WTC11 (cell line): Measurements from ENCODE around the gene SYCE3. TPM values are rescaled to one million over a fixed set of nuclear protein-coding genes. Genes with fewer than 3 reads are reported as not detected.

ENCODE experiments used
- ATAC-seq: fragments of 200-7000 bp; cut with Tn5 transposase; 2 replicates; pipeline ENCODE4 v1.10.0; 2021; ENCODE audit warnings: mild to moderate bottlenecking, moderate library complexity
- CTCF ChIA-PET: fragments of 300-600 bp; sonication (Branson Sonifier 250); formaldehyde crosslinking; loops from one replicate; lab custom pipeline; 2021; ENCODE audit warnings: antibody characterized with exemption; lab: Charles Lee
- POLR2A ChIA-PET: fragments of 350-600 bp; sonication (Branson Sonifier 250); formaldehyde crosslinking; loops from one replicate; lab custom pipeline; 2021; ENCODE audit warnings: antibody characterized with exemption; lab: Charles Lee
- DNase-seq: peaks from one replicate; pipeline ENCODE4 v3.0.0; 2021; ENCODE audit warnings: low spot score
- H3K27ac Mint-ChIP-seq: 2 replicates; pipeline ENCODE4 v1.8.0; 2021; ENCODE audit warnings: mixed read lengths
- H3K27me3 Mint-ChIP-seq: 2 replicates; pipeline ENCODE4 v1.8.0; 2021; ENCODE audit warnings: low read depth, mild to moderate bottlenecking, moderate library complexity, mixed read lengths
- H3K36me3 Mint-ChIP-seq: 2 replicates; pipeline ENCODE4 v1.8.0; 2021; ENCODE audit warnings: mixed read lengths
- H3K4me1 Mint-ChIP-seq: 2 replicates; pipeline ENCODE4 v1.8.0; 2022; ENCODE audit warnings: mixed read lengths
- H3K4me3 Mint-ChIP-seq: 2 replicates; pipeline ENCODE4 v1.8.0; 2021; ENCODE audit warnings: mild to moderate bottlenecking, moderate library complexity, mixed read lengths
- H3K9me3 Mint-ChIP-seq: 2 replicates; pipeline ENCODE4 v1.8.0; 2021; ENCODE audit warnings: mixed read lengths
- FOXJ3 ChIP-seq: sonication (generic); formaldehyde crosslinking; IDR thresholded peaks from 2 replicates; pipeline ENCODE4 v1.9.0; 2021; ENCODE audit warnings: missing genetic modification reagents, mild to moderate bottlenecking, borderline replicate concordance
- FOXP1 ChIP-seq: sonication (generic); formaldehyde crosslinking; IDR thresholded peaks from 2 replicates; pipeline ENCODE4 v1.8.0; 2022; ENCODE audit warnings: missing genetic modification reagents, mild to moderate bottlenecking, moderate library complexity, borderline replicate concordance
- HMGA2 ChIP-seq: fragments of 250-450 bp; sonication (Bioruptor Pico); IDR thresholded peaks from 2 replicates; pipeline ENCODE4 v1.4.0; 2021; ENCODE audit warnings: mild to moderate bottlenecking, moderate library complexity
- JUN ChIP-seq: sonication (generic); formaldehyde crosslinking; IDR thresholded peaks from 2 replicates; pipeline ENCODE4 v1.8.0; 2023; ENCODE audit warnings: mild to moderate bottlenecking, missing genetic modification reagents
- NFATC4 ChIP-seq: fragments of 250-450 bp; sonication (Bioruptor Pico); IDR thresholded peaks from 2 replicates; pipeline ENCODE4 v1.9.0; 2021; ENCODE audit warnings: mild to moderate bottlenecking
- NFE2L1 ChIP-seq: sonication (generic); formaldehyde crosslinking; IDR thresholded peaks from 2 replicates; pipeline ENCODE4 v1.8.1; 2023; ENCODE audit warnings: missing genetic modification reagents
- NR1H2 ChIP-seq: sonication (generic); formaldehyde crosslinking; IDR thresholded peaks from 2 replicates; pipeline ENCODE4 v1.9.0; 2021; ENCODE audit warnings: mild to moderate bottlenecking, moderate library complexity, missing genetic modification reagents
- NR3C1 ChIP-seq: sonication (generic); formaldehyde crosslinking; conservative IDR thresholded peaks from 2 replicates; pipeline ENCODE4 v1.8.1; 2023; ENCODE audit warnings: low read depth, mild to moderate bottlenecking, missing genetic modification reagents
- PRRX2 ChIP-seq: fragments of 250-450 bp; sonication (Bioruptor Pico); IDR thresholded peaks from 2 replicates; pipeline ENCODE4 v1.8.0; 2021; ENCODE audit warnings: mild to moderate bottlenecking
- SMAD4 ChIP-seq: sonication (generic); formaldehyde crosslinking; IDR thresholded peaks from 2 replicates; pipeline ENCODE4 v1.8.0; 2022; ENCODE audit warnings: mild to moderate bottlenecking, missing genetic modification reagents
- ZBTB21 ChIP-seq: sonication (generic); formaldehyde crosslinking; IDR thresholded peaks from 2 replicates; pipeline ENCODE4 v1.8.1; 2023; ENCODE audit warnings: mild to moderate bottlenecking, missing genetic modification reagents, borderline replicate concordance
- ZNF219 ChIP-seq: sonication (generic); formaldehyde crosslinking; IDR thresholded peaks from 2 replicates; pipeline ENCODE4 v1.8.0; 2023; ENCODE audit warnings: missing genetic modification reagents, mild to moderate bottlenecking, borderline replicate concordance
- ZNF425 ChIP-seq: fragments of 250-450 bp; sonication (Bioruptor Pico); conservative IDR thresholded peaks from 2 replicates; pipeline ENCODE4 v1.9.0; 2021; ENCODE audit warnings: mild to moderate bottlenecking
- total RNA-seq: library from RNA; stranded (reverse); gene quantifications from 3 replicates; pipeline ENCODE4 v1.2.3, GENCODE V29; 2021
- TF ChIP-seq, protein P1 (sequence below): sonication (generic); formaldehyde crosslinking; IDR thresholded peaks from 2 replicates; pipeline ENCODE4 v1.8.1; 2023; ENCODE audit warnings: mild to moderate bottlenecking, missing genetic modification reagents, borderline replicate concordance
- TF ChIP-seq, protein P2 (sequence below): sonication (generic); formaldehyde crosslinking; IDR thresholded peaks from 2 replicates; pipeline ENCODE4 v1.8.1; 2023; ENCODE audit warnings: mild to moderate bottlenecking, moderate library complexity, missing genetic modification reagents
- TF ChIP-seq, protein P3 (sequence below): sonication (generic); formaldehyde crosslinking; IDR thresholded peaks from 2 replicates; pipeline ENCODE4 v1.8.0; 2023; ENCODE audit warnings: missing genetic modification reagents, mild to moderate bottlenecking, borderline replicate concordance
- TF ChIP-seq, protein P4 (sequence below): sonication (generic); formaldehyde crosslinking; IDR thresholded peaks from 2 replicates; pipeline ENCODE4 v1.8.0; 2023; ENCODE audit warnings: missing genetic modification reagents

Gene SYCE3
- total RNA-seq, 1 experiment from 2014 or later, result 0.46 TPM

GRCh38 chr22:50553310-50553709, 9.4 kb downstream of the SYCE3 start (continued):
- TF ChIP-seq NR3C1 (CRISPR knock-in tag) (no peak), PRRX2 (CRISPR knock-in tag) (no peak), ZNF219 (no peak), HMGA2 (no peak), NFATC4 (CRISPR knock-in tag) (no peak), JUN (CRISPR knock-in tag) (no peak), FOXJ3 (CRISPR knock-in tag) (no peak), NFE2L1 (CRISPR knock-in tag) (no peak), ZNF425 (CRISPR knock-in tag) (no peak)
- TF ChIP-seq, protein P1, sequence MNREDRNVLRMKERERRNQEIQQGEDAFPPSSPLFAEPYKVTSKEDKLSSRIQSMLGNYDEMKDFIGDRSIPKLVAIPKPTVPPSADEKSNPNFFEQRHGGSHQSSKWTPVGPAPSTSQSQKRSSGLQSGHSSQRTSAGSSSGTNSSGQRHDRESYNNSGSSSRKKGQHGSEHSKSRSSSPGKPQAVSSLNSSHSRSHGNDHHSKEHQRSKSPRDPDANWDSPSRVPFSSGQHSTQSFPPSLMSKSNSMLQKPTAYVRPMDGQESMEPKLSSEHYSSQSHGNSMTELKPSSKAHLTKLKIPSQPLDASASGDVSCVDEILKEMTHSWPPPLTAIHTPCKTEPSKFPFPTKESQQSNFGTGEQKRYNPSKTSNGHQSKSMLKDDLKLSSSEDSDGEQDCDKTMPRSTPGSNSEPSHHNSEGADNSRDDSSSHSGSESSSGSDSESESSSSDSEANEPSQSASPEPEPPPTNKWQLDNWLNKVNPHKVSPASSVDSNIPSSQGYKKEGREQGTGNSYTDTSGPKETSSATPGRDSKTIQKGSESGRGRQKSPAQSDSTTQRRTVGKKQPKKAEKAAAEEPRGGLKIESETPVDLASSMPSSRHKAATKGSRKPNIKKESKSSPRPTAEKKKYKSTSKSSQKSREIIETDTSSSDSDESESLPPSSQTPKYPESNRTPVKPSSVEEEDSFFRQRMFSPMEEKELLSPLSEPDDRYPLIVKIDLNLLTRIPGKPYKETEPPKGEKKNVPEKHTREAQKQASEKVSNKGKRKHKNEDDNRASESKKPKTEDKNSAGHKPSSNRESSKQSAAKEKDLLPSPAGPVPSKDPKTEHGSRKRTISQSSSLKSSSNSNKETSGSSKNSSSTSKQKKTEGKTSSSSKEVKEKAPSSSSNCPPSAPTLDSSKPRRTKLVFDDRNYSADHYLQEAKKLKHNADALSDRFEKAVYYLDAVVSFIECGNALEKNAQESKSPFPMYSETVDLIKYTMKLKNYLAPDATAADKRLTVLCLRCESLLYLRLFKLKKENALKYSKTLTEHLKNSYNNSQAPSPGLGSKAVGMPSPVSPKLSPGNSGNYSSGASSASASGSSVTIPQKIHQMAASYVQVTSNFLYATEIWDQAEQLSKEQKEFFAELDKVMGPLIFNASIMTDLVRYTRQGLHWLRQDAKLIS (CRISPR knock-in tag), result no peak
- TF ChIP-seq, protein P2, sequence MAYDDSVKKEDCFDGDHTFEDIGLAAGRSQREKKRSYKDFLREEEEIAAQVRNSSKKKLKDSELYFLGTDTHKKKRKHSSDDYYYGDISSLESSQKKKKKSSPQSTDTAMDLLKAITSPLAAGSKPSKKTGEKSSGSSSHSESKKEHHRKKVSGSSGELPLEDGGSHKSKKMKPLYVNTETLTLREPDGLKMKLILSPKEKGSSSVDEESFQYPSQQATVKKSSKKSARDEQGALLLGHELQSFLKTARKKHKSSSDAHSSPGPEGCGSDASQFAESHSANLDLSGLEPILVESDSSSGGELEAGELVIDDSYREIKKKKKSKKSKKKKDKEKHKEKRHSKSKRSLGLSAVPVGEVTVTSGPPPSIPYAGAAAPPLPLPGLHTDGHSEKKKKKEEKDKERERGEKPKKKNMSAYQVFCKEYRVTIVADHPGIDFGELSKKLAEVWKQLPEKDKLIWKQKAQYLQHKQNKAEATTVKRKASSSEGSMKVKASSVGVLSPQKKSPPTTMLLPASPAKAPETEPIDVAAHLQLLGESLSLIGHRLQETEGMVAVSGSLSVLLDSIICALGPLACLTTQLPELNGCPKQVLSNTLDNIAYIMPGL (CRISPR knock-in tag), result no peak
- TF ChIP-seq, protein P3, sequence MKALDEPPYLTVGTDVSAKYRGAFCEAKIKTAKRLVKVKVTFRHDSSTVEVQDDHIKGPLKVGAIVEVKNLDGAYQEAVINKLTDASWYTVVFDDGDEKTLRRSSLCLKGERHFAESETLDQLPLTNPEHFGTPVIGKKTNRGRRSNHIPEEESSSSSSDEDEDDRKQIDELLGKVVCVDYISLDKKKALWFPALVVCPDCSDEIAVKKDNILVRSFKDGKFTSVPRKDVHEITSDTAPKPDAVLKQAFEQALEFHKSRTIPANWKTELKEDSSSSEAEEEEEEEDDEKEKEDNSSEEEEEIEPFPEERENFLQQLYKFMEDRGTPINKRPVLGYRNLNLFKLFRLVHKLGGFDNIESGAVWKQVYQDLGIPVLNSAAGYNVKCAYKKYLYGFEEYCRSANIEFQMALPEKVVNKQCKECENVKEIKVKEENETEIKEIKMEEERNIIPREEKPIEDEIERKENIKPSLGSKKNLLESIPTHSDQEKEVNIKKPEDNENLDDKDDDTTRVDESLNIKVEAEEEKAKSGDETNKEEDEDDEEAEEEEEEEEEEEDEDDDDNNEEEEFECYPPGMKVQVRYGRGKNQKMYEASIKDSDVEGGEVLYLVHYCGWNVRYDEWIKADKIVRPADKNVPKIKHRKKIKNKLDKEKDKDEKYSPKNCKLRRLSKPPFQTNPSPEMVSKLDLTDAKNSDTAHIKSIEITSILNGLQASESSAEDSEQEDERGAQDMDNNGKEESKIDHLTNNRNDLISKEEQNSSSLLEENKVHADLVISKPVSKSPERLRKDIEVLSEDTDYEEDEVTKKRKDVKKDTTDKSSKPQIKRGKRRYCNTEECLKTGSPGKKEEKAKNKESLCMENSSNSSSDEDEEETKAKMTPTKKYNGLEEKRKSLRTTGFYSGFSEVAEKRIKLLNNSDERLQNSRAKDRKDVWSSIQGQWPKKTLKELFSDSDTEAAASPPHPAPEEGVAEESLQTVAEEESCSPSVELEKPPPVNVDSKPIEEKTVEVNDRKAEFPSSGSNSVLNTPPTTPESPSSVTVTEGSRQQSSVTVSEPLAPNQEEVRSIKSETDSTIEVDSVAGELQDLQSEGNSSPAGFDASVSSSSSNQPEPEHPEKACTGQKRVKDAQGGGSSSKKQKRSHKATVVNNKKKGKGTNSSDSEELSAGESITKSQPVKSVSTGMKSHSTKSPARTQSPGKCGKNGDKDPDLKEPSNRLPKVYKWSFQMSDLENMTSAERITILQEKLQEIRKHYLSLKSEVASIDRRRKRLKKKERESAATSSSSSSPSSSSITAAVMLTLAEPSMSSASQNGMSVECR, result no peak

- no peak for TF ChIP-seq SMAD4 (CRISPR knock-in tag)
- TF ChIP-seq, protein P4, sequence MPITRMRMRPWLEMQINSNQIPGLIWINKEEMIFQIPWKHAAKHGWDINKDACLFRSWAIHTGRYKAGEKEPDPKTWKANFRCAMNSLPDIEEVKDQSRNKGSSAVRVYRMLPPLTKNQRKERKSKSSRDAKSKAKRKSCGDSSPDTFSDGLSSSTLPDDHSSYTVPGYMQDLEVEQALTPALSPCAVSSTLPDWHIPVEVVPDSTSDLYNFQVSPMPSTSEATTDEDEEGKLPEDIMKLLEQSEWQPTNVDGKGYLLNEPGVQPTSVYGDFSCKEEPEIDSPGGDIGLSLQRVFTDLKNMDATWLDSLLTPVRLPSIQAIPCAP (CRISPR knock-in tag), result no peak
- TF ChIP-seq FOXP1, result no peak
- TF ChIP-seq NR1H2 (CRISPR knock-in tag), result no peak
- TF ChIP-seq ZBTB21 (CRISPR knock-in tag), result no peak
- no peak for TF ChIP-seq FOXJ3 (CRISPR knock-in tag)
- CTCF ChIA-PET, result interaction anchor here (1.4 to 3.7 kb wide), 3 partner anchors 12 to 53 kb away, joined by 8 to 13 read pairs (median 8); partner anchors contain the start of gene SYCE3
- POLR2A ChIA-PET, result no interaction called here
- ATAC-seq, result no peak
- H3K9me3 Mint-ChIP-seq, result no peaks in the 10 kb centered on the region
- peaks cover 11% of the 10 kb centered on the region for H3K4me1 Mint-ChIP-seq
- H3K27ac Mint-ChIP-seq, result no peak overlapping the region
- no peak for DNase-seq
- no peaks in the 10 kb centered on the region for H3K36me3 Mint-ChIP-seq
- no peak overlapping the region for H3K4me3 Mint-ChIP-seq
- no peaks in the 10 kb centered on the region; the same call in 1 of the 2 replicates for H3K27me3 Mint-ChIP-seq
Observed at GRCh38 chr22:50551160-50551752, 11.5 kb downstream of the SYCE3 start.
